HG03469 (cell line): ENCODE data around the gene ZNF22.
A peak's percentile ranks its signal among the peaks of the same experiment; 100 is the strongest.

Source experiments
- ATAC-seq: cut with Tn5 transposase; IDR thresholded peaks from one replicate; pipeline ENCODE4 v1.9.1; 2021; ENCODE audit warnings: mild to moderate bottlenecking, moderate library complexity, moderate number of reproducible peaks; ENCODE audit not compliant: unreplicated experiment

ZNF22 gene

GRCh38 chr10:44976352-44977198 lies 24.1 kb upstream of the ZNF22 start:
- ATAC-seq, result no peak

DNA sequence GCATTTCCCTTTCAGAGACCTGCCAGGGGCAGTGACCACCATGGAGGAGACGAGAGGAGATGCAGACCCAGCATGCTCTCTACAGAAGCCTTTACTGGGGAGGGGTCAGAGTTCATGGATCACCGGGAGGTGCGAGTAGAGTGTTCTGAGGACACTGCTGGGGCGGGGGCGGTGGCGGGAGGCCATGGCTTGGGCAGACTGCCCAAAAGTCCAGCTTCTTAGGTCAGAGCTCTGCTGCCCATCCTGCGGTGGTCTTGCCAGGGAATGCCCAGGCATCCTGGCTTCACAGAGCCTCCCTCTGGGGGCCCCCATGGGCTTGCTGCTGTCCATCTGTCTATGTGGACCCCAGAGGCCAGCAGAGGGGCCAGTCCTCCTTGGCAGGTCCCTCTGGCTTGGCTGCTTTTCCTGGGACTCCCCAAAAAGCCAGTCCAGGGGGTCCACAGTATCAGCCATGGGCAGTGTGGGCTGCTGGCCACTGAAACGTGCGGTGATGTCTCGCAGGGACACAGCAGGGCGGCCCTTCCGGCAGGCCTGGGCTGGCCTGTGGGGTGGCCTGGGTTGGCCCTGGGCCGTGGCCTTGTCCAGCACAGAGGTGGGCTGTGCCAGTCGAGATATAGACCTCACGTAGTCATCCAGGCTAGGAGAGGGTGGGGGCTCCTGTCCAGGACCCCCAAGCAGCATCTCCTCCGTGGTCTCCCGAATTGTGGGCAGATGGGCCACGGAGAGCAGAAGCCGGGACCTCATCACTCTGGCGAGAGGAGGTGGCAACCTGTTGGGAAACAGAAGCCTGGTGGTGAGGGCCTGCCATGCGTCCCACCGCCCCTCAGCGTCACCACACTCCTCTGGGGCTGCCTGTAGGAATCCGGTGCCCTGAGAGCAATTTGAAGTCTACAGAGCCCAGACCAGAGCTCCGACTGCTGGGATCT lies 23.2 kb upstream of the ZNF22 start:
- no peak for ATAC-seq

DNA sequence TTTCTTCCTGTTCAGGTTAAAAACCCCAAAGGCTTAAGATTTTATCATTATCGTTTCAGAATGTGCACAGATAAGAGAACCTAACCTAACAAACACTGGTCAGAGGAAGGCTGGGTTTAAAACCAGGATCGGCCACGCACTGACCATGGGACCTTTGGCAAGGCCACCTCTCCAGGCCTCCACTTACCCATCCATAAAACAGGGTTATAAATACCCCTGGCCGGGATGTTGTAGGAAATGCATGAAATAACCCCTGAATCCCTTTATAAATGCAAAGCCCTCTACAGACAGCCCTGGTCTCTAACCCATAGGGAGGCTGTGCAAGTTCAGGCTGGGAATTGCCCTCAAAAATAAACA lies 22.5 kb upstream of the ZNF22 start:
- no peak for ATAC-seq

DNA sequence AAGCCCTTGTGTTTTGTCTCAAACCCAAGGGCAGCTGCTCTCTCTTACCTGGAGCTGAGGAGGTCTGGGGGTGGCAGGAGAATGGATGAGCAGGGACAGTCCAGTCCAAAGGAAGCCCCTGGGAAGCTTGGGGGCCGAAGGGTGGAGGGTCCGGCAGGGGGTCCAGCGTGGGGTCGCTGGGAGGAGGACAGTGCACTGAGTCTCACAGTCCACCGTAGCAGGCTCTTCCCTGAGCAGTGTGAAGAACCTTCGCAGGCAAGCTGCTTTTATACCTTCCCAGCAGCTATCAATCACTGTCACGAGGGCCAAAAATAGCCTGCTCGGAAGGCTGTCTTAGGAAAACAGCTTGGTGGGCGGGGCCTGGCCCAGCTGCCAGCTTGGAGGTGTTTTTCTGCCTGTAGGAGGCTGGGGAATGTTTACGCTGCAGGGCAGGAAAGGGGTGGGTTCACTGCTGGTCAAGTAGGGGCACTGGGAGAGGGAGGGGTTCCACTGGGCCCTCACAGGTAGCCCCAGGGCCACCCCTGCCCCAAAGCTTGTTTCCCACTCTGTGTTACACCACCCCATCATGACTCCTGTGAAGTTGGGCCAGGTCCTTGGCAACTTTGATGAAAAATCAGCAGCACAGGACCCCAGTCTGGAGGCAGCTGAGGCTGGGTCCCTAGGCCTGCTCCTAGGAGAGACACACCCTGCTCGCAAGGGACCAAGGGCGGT lies 22.0 kb upstream of the ZNF22 start, which contains the start of gene DEPP1:
Gene DEPP1 (minus strand): TSS at position 240 of the 711 bp plus-strand sequence. CDS start 779 bp downstream, outside the sequence.
- ATAC-seq, result no peak

DNA sequence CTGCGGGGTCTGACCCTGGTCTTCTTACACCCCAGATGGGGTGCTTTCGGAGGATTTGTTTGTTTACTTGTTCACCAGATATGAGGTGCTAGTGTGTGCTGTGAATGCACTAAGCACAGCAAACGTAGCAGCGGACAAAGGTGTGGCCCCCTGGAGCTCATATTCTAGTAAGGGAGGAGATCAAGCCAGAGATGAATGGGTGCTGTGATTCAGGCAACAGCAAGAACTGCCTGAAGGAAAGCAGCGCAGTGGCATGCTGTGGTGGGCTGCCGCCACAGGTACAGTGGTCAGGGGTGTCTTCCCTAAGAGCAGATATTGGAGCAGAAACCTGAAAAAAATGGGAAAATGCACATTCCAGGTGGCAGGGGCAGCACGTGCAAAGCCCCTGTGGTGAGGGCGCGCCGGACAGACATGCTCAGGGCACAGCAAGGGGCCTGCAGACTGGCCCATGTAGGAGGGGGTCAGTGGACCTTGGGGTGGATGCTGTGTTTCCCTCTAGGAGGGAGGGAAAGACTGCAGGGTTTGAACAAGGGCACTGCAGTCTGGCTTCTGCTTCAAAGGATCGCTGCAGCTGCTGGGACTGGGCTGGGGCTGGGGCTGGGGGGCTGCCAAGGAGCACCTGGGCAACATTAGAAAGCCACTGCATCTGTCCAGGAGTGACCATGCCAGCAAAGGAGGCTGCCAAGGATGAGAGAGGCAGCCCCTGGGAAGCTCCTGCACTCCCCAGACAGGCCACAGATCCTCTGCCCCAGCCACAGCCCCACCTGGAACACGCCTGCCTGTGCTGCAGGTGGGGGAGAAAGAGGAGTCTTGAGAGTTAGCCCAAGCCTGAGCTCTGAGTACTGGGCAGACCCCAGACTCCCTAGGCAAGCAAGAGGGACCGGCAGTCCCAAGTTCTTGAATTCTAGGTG lies 21.2 kb upstream of the ZNF22 start:
- no peak for ATAC-seq

DNA sequence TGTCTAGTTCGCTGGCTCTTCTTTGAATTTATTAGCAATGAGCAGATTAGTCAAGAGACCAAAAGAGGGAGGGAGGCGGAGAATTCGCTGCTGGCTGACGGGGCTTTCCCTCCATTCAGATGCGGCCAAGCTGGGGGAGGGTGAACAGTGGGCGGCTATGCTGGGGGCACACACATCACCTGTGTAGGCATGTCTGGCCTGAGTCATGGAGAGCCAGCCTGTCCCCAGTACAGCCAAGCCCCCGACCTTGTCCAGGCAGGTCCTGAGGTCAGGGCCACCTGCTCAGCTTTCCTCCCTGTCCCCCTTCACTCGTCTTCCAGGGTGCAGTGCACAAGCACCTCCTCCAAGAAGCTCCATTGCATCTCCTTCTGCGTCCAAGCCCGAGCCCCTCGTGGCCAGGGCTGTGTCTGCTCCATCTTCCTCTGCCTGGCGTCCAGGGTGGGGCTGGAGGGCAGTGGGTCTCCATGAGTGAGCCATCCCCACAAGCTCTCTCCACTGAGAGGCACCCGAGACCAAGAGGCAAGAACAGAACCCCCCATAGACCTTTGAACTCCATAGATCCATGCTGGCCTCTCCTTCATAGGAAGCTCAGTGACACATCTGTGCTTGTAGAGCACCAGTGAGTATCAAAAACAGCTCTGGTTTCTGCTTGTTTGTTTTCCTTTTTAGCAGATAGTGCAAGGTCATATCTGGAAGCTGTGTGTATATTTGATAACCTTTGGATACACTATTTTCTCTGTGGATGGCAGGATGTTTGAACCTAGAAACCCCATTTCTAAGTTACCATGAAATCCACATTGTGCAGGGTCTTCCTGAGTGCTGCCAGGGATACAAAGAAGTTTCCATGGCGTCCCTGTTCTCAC lies 20.2 kb upstream of the ZNF22 start:
- ATAC-seq, result no peak

GRCh38 chr10:44981172-44982113 lies 19.3 kb upstream of the ZNF22 start:
- peak; percentile 62 for ATAC-seq

DNA sequence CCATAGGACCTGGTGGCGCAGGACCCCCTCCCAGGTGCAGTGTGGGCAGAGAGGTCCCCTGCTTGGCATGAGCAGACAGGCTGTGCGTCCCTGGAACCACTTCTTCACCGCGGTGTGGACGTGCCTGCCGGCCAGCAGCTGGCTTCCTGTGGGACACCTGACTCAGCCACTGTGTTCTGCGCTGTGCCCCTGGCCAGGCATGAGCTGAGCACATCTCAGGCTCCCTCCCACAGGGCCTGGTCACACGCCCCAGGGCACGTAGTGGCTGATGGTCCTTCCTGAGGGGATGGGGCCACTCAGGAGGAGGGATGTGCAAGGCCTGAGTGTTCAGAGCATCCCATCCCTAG lies 18.6 kb upstream of the ZNF22 start:
- ATAC-seq, result no peak

DNA sequence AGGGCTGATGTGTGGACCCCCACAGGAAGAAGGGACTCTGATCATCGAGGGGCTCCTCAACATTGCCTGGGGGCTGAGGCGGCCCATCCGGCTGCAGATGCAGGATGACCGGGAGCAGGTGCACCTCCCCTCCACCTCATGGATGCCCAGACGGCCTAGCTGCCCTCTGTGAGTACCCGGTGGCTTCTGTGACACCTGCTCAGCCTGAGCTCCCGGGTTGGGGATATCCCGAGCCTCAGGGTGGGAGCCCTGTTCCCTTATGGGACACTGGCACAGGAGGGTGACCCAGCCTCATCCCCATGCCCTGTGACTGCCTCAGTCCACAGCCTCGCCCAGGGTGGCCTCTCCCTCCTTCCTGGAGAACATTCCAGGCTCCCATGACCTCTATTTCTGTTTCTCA lies 18.2 kb upstream of the ZNF22 start:
- ATAC-seq, result no peak

- no peak for ATAC-seq
These were observed 17.4 kb upstream of the ZNF22 start for GRCh38 chr10:44983066-44983894.

- no peak for ATAC-seq
These were observed 16.8 kb upstream of the ZNF22 start for GRCh38 chr10:44983895-44984278.

DNA sequence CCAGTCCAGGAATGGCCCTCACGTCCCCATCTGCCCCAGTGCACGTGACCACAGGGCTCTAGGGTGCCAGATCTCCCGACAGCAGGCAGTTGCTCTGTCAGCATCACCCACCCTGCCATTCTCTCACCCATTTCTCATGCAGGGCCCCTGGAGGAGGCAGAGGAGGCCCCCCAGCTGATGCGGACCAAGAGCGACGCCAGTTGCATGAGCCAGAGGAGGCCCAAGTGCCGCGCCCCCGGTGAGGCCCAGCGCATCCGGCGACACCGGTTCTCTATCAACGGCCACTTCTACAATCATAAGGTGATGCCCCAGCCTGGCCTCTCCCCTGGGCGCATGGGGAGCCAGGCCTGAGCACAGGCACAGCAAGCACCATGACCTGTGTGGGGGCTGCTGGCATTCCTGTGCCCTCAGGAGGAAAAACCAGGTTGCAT lies 16.0 kb upstream of the ZNF22 start:
- ATAC-seq, result no peak

DNA sequence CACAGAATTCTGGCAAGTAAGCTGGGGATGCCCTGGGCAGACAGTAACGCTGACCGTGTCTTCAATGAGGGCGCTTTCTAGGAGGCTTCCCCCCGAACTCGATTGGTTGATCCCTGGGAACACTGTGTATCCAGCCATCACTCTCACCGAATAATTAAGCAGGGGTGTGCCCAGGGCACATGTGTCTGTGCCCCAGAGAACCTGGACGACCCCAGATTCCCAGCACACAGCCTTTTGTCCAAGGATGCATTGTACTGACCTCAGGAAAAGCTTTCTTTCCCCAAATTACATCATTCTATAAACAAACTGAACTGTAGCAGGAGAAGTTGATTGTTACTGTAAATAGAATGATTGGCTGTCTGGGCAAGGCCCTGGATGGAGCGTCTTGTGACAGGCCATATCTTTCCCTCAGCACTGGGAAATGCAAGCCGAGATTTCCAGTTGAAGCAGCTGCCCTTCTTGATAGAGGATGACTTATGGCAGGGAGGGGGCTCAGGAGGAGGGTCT lies 15.5 kb upstream of the ZNF22 start:
- no peak for ATAC-seq

DNA sequence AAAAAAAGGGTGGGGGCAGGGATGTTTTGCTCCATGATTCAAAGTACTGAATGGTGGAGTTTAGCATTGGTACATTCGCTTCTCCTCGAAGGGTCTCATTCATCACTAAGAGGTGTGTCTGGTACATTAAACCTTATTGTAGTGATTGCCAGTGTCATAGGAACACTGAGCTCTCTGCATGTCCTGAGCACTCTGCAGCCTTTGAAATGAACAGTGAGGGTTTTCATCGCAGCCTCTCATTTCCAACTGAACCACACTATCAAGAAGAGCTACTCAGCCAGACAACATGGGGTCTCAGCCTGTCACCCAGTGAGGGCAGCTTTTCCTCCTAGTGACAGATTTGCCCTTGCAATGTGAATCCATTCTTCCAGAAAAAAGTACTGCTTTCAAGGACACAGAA lies 14.5 kb upstream of the ZNF22 start:
- ATAC-seq, result no peak

DNA sequence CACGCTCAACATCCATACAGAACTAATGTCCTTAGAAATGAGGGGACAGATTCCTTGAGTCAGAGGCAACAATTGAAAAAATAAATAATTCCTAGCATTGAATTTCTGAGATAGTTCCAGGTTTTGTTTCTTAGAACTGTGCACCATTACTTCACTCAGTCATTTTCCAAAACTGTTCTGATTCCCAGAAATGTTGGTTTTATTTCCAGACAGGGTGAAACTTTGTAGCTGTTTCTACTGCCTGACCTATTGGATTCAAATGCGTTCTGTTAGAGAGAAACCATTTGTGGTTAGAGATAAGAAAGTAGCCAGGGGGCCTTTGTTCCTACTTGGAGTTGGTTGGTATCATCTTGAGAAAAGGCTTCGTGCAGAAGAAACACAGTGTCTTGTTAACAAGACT lies 14.1 kb upstream of the ZNF22 start:
- ATAC-seq, result no peak

DNA sequence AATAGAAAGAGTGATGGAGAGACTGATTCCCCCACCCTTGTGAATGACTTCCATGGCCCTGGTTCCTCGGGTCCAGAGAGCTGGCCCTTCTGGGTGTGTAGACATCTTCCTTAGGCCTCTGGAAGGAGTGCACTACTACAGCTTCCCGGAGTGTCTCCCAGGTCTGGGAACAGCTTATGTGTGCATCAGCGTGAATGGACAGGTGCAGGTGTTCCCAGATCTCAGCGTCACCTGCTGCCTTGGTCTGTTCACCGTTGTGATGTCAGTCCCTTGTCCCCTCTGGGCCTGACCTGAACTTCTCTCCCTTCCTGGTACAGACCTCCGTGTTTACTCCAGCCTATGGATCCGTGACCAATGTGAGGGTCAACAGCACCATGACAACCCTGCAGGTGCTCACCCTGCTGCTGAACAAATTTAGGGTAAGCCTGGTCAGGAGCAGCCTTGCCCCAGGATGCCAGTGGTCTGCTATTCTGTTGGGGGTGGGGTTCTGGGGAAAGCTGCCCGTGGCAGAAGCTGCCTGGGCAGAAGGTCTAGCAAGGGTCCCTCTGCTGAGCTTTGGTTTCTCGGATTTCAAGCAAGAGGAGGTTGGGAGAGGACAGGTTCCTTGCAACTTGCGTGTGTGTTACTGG lies 11.7 kb upstream of the ZNF22 start:
- no peak for ATAC-seq
